Measurements from ENCODE around the gene DHRS7B.
A peak's percentile ranks its signal among the peaks of the same experiment; 100 is the strongest.
"Not testable (repeated sequence)": the region's sequence is repeated elsewhere in the genome, so short reads cannot be mapped to it uniquely, and the experiment has no call there.

The DHRS7B gene

DNA sequence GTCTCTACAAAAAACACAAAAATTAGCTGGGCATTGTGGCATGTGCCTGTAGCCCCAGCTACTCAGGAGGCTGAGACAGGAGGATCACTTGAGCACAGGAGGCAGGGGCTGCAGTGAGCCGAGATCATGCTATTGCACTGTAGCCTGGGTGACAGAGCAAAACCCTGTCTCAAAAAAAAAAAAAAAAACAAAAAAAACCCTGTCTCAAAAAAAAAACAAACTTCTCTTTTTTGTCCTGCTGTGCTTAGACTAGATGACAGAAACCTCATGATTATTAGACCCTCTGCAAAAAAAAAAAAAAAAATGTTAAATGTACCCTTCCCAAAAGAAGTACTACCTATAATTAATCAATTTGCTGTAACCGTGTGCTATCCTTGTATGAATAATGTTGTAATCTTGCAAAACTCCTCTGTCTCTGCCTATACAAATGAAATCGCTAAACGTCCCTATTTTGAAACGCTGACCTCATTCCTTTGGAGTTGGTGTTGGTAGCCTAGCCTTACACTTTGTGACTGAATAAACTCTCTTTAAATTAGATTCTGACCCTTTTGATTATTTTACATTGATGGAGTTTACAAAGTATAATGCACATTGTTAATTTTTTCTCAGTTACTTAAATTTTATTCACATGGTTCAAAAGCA, 13.6 kb upstream of the DHRS7B start:
- no peak for DNase-seq

DNA sequence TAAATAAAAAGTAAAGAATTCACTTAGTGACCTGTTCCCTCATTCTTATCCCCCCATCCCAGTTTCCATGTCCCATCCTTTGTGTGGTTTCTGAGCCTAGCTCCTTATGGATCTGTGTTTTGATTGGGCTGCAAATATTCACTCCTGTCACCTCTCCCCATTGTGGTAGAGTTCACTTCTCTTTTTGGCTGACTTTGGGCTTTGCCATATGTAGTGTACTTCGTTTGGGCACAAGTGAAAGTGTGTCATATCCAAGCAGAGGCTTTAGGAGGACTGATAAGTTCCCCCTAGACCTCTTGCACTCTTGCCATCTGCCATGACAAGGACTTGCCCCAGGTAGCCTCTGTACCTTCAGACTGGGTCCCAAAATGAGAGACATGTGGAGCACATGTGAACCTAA, 13.0 kb upstream of the DHRS7B start:
- DNase-seq: no peak

DNA sequence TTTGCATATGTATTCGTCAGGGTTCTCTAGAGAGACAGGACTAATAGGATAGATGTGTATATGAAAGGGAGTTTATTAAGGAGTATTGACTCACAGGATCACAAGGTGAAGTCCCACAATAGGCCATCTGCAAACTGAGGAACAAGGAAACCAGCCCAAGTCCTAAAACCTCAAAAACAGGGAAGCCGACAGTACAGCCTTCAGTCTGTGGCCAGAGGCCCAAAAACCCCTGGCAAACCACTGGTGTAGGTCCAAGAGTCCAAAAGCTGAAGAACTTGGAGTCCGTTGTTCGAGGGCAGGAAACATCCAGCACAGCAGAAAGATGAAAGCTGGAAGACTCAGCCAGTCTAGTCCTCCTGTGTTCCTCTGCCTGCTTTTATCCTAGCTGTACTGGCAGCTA, 12.0 kb upstream of the DHRS7B start:
- not testable (repeated sequence) for DNase-seq

DNA sequence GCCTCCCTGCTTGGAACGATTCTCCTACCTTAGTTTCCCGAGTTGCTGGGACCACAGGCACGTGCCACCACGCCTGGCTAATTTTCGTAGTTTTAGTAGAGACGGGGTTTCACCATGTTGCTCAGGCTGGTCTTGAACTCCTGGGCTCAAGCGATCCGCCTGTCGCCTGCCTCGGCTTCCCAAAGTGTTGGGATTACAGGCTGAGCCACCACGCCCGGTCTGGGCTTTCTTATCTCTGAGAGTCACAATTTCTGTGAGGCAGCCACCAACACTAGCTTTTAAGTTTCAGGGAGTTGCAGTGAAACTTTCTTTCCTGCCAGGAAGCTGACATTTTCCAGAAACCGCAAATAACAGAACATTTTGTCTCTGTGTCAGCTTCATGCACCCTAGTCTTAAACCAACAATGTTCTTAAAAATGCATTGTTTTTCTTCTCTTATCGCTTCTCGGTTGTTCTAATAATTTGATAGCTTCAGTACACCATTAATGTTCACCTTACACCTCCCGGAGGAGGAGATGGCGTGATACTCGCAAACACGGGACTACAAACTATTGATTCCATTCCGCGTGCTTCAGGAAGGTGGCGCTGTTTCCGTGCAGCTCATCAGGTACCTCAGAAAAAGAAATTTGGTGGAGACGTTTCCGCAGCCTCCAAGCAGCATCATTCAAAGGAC, 7.4 kb upstream of the DHRS7B start:
- peak; percentile 78 to 81 for DNase-seq

DNA sequence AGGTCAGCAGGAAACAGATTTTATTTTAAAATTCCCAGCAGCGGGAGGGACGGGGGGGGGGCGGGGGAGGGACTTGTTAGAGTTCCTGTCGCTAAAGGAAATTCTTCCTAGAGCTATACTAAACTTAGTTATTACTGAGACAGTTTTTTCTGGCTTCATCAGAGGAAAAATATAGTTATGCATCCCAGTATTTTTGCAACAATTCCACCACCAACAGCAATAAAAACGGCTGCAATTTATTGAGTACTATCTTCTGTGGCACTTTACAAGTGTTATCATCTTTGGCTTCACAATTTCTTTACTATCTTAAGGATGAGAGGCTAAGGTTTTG, 6.9 kb upstream of the DHRS7B start:
- no peak for DNase-seq

DNA sequence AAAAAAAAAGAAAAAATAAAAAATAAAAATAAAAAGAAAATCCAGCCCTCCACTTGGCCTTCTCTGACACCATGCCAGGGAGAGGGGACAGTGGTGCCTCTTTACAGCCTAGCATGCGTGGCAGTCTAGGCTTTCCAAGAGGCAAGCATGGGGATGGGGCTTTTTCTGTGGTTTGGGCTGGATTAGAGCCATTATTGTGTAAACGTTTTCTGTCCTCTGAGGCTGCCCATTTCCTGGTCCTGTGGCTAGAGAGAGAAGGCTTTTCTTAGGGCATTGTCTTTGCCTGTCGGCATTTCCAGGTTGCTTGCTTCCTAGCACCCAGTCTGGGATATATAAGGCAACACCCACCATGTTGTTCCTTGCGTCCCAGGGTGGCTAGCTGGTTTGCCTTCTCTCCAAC, 2.7 kb upstream of the DHRS7B start:
- no peak for DNase-seq

DNA sequence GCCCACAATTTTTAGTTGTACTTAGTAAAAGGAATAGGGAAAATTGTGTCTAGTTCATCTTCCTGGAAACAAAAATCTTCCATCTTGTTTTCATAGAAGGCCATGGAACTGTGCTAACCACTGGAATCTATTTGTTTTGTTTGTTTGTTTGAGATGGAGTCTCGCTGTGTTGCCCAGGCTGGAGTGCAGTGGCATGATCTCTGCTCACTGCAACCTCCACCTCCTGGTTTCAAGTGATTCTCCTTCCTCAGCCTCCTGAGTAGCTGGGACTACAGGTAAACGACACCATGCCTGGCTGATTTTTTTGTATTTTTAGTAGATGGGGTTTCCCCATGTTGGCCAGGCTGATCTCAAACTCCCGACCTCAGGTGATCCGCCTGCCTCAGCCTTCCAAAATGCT, 2.2 kb upstream of the DHRS7B start:
- DNase-seq: not testable (repeated sequence)

DNA sequence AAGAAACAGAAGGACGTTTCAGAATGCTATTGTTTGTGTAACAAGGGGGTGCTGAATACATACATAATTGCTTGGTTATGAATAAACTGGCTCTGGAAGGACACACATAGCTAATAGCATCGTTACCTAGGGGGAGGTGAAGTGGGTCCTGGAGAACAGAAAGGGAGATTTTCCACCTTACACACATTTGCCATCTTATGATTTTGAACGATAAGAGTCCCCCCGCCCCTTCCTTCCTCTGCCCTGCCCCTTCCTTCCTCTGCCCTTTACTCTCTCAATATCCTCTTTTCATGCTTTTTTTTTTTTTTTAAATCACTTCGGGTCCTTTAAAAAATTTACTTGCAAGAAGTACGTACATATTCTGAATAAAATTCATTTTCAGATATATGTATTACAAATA, 902 bp upstream of the DHRS7B start:
- peak in 1 of 2 experiments; percentile 38 for DNase-seq

DNA sequence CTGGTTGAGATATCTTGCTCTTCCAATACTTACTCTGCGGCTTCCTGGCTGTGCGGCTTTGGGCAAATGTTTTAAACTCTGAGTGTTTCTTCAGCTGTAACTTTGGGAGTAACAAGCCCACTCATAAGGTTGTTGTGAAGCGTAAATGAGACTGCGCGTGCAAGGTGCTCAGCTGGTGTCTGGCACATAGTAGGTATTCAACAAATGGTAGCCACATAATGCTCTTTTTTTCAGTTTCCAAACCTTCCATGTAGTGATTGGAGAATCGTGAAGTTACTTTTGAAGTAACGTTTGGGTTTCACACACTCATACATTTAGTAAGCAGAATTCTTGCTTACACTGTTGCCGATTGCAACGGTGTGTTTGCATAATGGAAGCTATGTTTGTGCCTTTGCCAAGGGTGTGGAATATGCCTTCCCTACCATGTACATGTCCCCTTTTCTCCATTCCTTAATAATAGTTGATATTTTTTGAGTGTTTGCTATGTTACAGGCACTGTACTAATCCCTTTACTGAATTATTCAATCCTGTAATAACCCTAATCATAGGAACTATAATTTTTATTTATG, 829 bp downstream of the DHRS7B start:
- DNase-seq: no peak

DNA sequence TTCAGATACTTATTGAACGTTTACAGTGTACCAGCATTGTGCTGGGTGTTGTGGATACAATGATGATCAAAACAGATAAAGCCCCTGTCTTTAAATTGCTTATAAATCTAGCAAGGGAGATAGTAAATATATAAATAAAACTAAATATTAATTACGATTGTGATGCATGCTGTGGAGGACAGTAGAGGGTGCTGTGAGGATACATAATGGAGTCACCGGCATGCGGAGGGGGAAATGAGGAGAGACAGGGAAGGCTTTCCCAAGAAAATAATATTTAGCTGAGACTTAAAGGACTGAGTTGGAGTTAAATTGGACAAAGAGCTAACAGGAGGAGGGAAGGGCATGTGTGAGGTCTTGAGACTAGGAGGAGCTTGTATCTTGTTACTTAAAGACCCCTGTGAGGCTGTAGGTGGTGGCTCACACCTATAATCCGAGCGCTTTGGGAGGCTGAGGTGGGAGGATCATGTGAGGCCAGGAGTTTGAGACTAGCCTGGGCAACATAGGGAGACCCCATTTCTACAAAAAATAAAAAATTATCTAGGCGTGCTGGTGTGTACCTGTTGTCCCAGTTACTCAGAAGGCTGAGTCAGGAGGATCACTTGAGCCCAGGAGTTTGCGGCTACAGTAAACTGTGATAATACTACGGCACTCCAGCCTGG, 2.4 kb downstream of the DHRS7B start:
- DNase-seq: no peak

DNA sequence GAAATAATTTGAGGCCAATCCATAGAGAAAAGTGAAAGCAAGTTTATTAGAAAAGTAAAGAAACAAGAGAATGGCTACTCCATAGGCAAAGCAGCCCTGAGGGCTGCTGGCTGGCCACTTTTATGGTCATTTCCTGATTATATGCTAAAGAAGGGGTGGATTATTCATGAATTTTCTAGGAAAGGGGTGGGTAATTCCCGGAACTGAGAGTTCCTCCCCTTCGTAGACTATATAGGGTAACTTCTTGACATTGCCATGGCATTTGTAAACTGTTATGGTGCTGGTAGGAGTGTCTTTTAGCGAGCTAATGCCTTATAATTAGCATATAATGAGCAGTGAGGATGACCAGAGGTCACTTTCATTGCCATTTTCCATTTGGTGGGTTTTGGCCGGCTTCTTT, 4.4 kb downstream of the DHRS7B start:
- DNase-seq: no peak

DNA sequence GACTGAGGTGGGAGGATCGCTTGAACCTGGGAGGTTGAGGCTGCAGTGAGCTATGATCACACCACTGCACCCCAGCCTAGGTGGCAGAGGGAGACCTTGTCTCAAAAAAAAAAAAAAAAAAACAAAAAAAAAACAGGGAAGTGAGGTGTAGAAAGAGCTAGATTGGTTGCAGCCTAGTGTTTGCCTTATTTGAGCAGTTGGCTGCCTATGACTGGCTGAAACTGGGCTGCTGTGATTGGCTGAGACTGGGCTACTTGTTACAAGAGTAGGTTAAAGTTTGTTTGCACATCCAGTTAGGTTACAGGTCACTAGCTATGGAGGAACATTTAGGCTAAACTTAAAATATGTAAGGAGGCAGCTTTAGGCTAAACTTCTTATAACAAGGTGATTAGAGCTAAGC, 5.7 kb downstream of the DHRS7B start:
- no peak for DNase-seq

DNA sequence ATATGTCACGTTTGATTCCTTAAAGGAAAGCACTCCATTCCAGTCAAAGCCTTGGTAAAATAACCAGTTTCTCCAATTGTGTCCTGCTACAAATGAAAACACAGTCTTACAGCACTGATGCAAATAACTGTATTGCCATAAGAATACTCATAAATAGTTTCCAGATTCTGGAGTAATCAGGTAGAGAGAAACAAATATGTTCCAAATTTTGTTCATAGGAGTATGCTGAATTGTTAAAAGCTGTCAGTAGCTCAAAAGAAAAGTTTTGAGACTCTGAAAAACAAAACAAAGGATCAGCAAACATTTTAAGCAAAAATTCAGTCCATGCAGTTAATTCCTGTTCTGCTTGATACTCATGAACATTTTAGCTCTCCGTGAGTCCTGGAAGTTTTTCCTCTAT, 7.8 kb downstream of the DHRS7B start:
- DNase-seq: no peak

DNA sequence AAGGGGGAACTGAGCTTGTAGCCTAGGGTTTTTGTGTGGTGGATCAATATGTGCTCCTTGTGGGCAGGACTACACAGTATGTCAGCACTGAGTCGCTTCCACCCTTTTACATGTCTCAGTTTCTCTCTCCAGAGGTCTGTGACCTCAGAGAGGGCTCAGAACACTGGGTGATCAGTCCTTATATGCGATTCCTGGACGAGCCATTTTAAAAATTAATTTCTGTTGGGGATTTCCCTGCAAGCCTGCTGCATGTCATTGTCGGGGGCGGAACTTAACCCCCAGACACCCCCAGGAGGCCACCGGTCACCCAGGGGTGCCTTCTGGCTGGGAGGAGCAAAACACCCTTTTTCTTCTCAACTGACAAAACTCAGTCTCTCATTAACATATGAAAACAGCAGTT, 14.1 kb downstream of the DHRS7B start:
- no peak for DNase-seq

DNA sequence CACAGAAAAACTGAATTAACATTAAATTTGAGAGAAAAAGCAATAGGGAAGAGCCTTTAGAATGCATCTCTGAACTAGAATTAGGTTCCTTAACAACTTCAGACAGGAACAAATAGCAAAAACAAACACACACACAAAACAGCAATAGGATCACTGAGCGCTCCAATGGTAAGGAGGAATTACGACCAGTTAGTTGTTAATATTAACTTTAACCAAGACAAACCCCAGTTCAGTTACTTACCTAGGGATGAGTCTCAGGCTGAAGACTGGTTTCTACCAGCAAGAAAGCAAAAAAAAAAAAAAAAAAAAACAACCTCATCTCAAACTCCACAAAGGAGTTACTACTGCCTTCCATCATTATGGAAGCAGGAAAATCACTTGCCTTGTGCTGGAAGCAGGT, 14.6 kb downstream of the DHRS7B start:
- DNase-seq: no peak

DNA sequence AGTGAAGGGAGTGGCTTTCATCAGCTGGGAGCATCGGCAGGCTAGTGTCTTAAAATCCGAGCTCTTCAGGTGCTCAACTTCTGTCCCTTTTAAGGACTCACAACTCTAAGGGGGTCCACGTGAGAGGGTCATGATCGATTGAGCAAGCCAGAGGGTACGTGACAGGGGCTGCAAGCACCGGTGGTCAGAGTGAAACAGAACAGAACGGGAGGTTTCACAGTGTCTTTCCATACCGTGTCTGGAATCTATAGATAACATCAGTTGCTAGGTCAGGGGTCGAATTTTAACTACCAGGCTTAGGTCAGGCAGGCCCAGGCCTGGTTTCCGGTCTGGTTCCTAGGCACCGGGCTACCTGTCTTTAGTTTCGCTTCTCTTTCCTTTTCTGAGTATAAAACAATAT, 15.3 kb downstream of the DHRS7B start:
- DNase-seq: not testable (repeated sequence)

DNA sequence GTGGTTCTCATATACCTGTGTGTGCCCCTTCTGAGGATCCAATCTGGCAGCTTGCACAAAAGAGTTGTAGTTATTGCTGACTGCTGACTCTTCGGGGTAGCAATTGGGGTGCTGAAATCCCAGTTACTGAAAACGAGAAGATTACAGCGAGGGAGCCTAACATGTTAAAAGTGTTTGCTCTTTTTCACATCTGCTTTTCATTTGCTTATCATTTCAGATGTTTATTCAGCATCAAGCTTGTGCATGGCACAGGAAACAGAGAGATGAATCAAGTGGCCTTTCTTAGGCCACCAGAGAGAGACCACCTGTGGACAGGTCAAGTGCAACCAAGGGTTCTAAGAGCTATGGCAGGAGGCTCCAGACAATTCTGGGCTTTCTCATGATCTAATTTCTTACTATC, 16.9 kb downstream of the DHRS7B start:
- no peak for DNase-seq

DNA sequence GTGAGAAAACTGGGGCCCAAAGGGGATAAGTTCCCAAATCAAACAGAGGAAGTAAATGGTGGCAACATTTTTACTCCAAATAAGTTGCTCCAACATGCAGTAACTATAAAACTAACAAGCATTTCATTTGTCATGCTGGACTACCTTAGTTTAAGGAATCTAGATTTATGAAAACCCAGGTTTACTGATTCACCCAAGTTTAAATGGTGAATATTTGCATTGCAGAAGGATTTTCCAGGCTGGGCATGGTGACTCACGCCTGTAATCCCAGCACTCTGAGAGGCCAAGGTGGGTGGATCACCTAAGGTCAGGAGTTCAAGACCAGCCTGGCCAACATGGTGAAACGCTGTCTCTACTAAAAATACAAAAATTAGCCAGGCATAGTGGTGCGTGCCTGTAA, 17.5 kb downstream of the DHRS7B start:
- not testable (repeated sequence) for DNase-seq

DNA sequence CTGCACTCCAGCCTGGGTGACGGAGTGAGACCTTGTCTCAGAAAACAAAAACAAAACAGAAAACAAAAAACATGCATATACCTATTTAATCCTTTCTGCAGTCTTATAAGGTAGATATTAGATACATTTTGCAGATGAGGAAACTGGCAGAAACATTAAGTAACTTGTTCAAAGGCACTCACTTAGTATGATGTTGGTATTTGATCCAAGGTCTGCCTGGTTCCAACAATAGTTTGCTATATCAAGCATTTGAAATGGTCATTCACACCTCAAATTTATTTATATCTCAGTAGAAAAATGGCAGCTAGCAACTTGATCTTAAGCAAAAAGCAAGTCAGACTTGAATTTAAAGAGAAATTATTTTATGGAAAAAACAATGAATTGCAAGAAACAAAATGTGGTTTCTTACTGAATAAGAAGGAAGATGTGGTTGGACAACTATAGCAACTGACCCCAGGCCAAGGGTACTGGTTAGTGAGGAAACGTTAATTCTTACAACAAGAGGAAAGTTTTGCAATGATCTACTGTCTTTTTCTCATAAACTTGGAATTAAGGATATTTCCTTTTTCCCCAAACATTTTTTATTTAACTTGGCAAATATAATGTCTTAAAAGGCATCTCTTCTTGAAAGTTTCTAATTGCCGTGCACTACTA, 19.7 kb downstream of the DHRS7B start:
- no peak for DNase-seq

DNA sequence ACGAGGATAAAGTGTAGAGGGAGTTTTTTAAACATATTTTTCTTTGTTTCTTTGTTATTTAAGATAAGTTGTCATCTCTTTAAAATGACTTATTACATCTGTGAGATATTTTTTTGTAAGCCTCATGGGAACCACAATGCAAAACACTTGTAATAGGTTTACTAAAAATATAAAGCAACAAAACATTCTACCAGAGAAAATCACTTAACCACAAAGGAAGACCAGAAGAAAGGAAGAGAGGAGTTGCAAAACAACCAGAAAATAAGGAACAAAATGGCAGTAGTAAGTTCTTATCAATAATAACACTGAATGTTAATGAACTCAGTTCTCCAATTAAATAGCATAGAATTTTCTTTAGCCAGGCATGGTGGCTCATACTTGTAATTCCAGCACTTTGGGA, 22.9 kb downstream of the DHRS7B start:
- no peak for DNase-seq

DNA sequence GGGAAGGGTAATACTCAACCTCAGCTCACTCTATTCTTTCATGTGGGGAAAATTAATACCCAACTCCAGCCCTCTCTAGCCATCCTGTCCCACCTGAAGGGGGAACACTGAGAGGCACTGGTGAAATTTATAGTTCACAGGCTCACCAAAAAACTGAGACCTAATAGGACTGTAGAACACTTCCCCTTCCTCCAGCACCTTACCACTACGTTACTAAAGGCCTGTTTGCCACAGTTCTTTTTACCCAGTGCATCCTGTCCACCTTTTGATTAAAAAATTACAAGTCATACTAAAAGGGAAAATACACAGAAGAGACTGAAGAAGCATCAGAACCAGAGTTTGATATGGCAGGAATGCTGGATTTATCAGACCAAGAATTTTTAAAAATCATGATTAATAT, 26.0 kb downstream of the DHRS7B start:
- no peak for DNase-seq

DNA sequence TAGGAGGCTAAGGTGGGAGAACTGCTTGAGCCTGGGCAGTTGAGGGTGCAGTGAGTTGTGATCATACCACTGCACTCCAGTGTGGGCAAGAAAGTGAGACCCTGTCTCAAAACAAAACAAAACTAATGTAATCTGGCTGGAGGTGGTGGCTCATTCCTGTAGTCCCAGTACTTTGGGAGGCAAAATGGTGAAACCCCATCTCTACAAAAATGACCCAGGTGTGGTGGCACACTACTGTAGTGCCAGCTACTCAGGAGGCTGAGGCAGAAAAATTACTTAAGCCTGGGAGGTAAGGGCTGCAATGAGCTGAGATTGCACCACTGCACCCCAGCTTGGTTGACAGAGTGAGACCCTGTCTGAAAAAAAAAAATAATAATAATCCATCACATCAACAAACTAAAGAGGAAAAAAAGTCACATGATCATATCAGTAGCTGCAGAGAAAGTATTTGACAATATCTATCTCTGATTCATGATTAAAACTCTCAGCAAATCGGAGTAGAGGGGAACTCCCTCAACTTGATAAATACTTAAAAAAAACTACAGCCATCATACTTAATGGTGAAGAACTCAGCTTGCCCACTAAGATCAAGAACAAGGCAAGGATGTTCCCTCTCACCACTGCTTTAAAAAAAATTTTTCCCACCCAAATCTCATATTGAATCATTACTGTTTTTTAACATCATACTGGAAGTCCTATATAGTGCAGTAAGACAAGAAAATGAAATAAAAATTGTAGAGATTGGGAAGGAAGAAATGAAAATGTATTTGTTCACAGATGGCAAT, 31.0 kb downstream of the DHRS7B start:
- no peak for DNase-seq

DNA sequence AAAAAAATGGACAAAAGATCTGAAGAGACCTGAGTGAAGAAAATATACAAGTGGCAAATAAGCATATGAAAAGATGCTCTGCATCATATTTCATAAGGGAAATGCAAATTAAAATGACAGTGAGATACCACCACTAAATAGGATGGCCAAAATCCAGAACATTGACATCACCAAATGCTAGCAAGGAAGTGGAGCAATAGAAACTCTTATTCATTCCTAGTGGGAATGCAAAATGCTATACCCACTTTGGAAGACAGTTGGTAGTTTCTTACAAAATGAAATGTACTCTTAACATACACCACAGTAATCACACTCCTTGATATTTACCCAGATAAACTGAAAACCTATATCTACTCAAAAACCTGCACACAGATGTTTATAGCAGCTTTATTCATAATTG, 33.6 kb downstream of the DHRS7B start:
- DNase-seq: no peak

Measured in activated T-cell treated with anti-CD3 and anti-CD28 coated beads, Interleukin-2, amount 50 U/mL, for 48 hours (primary cell).